HepG2 (cell line): Measurements from ENCODE around the gene RBBP8NL. TPM values are rescaled to one million over a fixed set of nuclear protein-coding genes. Genes with fewer than 3 reads are reported as not detected.

Experiments
- CCDC6 ChIP-seq: sonication (generic); formaldehyde crosslinking; IDR thresholded peaks from 2 replicates; pipeline ENCODE4 v1.8.1; 2022; ENCODE audit warnings: mild to moderate bottlenecking, missing genetic modification reagents, moderate library complexity
- DNMT3B ChIP-seq: conservative IDR thresholded peaks from 2 replicates; pipeline ENCODE4 v1.6.1; 2016; ENCODE audit warnings: missing biosample characterization, control low read depth
- GTF3A ChIP-seq: sonication (generic); formaldehyde crosslinking; conservative IDR thresholded peaks from 2 replicates; pipeline ENCODE4 v1.4.0; 2020; ENCODE audit warnings: mild to moderate bottlenecking, missing genetic modification reagents
- HDAC6 ChIP-seq: fragments of 200-600 bp; sonication (generic); IDR thresholded peaks from 2 replicates; pipeline ENCODE4 v1.7.0; 2017; ENCODE audit warnings: mild to moderate bottlenecking, antibody characterized with exemption, low read length, low read depth
- HOXA3 ChIP-seq: sonication (generic); formaldehyde crosslinking; IDR thresholded peaks from 2 replicates; pipeline ENCODE4 v1.5.0; 2020; ENCODE audit warnings: missing genetic modification reagents
- MLLT10 ChIP-seq: sonication (generic); formaldehyde crosslinking; IDR thresholded peaks from 2 replicates; pipeline ENCODE4 v1.4.0; 2020; ENCODE audit warnings: missing genetic modification reagents
- MXI1 ChIP-seq: IDR thresholded peaks from 3 replicates; pipeline ENCODE4 v1.6.1; 2012; ENCODE audit warnings: low read depth, low read length, inconsistent platforms, borderline replicate concordance
- NFIB ChIP-seq: sonication (generic); formaldehyde crosslinking; IDR thresholded peaks from 2 replicates; pipeline ENCODE4 v1.9.0; 2021; ENCODE audit warnings: missing genetic modification reagents, mild to moderate bottlenecking, borderline replicate concordance
- POLR2G ChIP-seq: fragments of 200-400 bp; formaldehyde crosslinking; IDR thresholded peaks from 2 replicates; pipeline ENCODE4 v1.6.1; 2018; ENCODE audit warnings: mild to moderate bottlenecking, low read depth, low read length, moderate library complexity
- RXRA ChIP-seq: sonication (generic); formaldehyde crosslinking; IDR thresholded peaks from 2 replicates; pipeline ENCODE4 v1.5.1; 2020; ENCODE audit warnings: missing genetic modification reagents
- SKI ChIP-seq: fragments of 450-650 bp; IDR thresholded peaks from one replicate; pipeline ENCODE4 v1.6.1; 2018; ENCODE audit warnings: mild to moderate bottlenecking; ENCODE audit not compliant: partially characterized antibody
- TEAD2 ChIP-seq: sonication (generic); formaldehyde crosslinking; IDR thresholded peaks from 2 replicates; pipeline ENCODE4 v1.9.0; 2021; ENCODE audit warnings: missing genetic modification reagents
- ZEB1 ChIP-seq: IDR thresholded peaks from 2 replicates; pipeline ENCODE4 v1.6.1; 2012; ENCODE audit warnings: mild to moderate bottlenecking, low read depth, inconsistent platforms; ENCODE audit not compliant: insufficient replicate concordance
- ZNF260 ChIP-seq: sonication (generic); formaldehyde crosslinking; IDR thresholded peaks from 2 replicates; pipeline ENCODE4 v1.4.0; 2020; ENCODE audit warnings: missing genetic modification reagents, low read depth, mild to moderate bottlenecking, borderline replicate concordance
- ZNF343 ChIP-seq: sonication (generic); formaldehyde crosslinking; IDR thresholded peaks from 2 replicates; pipeline ENCODE4 v1.4.0; 2020; ENCODE audit warnings: mild to moderate bottlenecking, missing genetic modification reagents
- ZNF460 ChIP-seq: sonication (generic); formaldehyde crosslinking; IDR thresholded peaks from 2 replicates; pipeline ENCODE4 v1.5.1; 2020; ENCODE audit warnings: missing genetic modification reagents, mild to moderate bottlenecking, borderline replicate concordance
- ZNF468 ChIP-seq: sonication (generic); formaldehyde crosslinking; IDR thresholded peaks from 2 replicates; pipeline ENCODE4 v1.8.0; 2022; ENCODE audit warnings: mild to moderate bottlenecking, moderate library complexity, missing genetic modification reagents
- ZNF562 ChIP-seq: sonication (generic); formaldehyde crosslinking; IDR thresholded peaks from 2 replicates; pipeline ENCODE4 v1.8.0; 2022; ENCODE audit warnings: missing genetic modification reagents, borderline replicate concordance
- ZNF674 ChIP-seq: sonication (generic); formaldehyde crosslinking; IDR thresholded peaks from 2 replicates; pipeline ENCODE4 v1.5.0; 2020; ENCODE audit warnings: low read depth, mild to moderate bottlenecking, missing genetic modification reagents
- ZNF788 ChIP-seq: sonication (generic); formaldehyde crosslinking; IDR thresholded peaks from 2 replicates; pipeline ENCODE4 v1.5.0; 2020; ENCODE audit warnings: mild to moderate bottlenecking, missing genetic modification reagents, borderline replicate concordance
- ZNF850 ChIP-seq: sonication (generic); formaldehyde crosslinking; conservative IDR thresholded peaks from 2 replicates; pipeline ENCODE4 v1.9.0; 2021; ENCODE audit warnings: mild to moderate bottlenecking, missing genetic modification reagents
- ZNF879 ChIP-seq: sonication (generic); formaldehyde crosslinking; IDR thresholded peaks from 2 replicates; pipeline ENCODE4 v1.8.1; 2023; ENCODE audit warnings: missing genetic modification reagents
- polyA plus RNA-seq, 8 experiments: library from polyadenylated mRNA; depleted of rRNA in 3 of 8; stranded (reverse) in 7 of 8; unstranded in 1 of 8; fragments of >200 nt; fragmentation: Illumina TruSeq in 4 of 8; extraction: Trizol in 4 of 8; gene quantifications; 2 replicates each; pipeline versions ENCODE4 v1.2.1 to v1.2.3, GENCODE V29; 2011 to 2016; ENCODE audit warnings: low read depth in 4 of 8, missing spikeins in 1 of 8, mixed read lengths in 1 of 8; ENCODE audit not compliant: insufficient read depth in 1 of 8
- total RNA-seq, 5 experiments: library from RNA; depleted of rRNA; stranded (reverse); fragments of >200 nt; fragmentation: Illumina TruSeq; extraction: Trizol; gene quantifications; 2 replicates each; pipeline ENCODE4 v1.2.3, GENCODE V29; 2016; ENCODE audit warnings: low read depth in 1 of 5
- TF ChIP-seq, protein P1 (sequence below): sonication (generic); formaldehyde crosslinking; IDR thresholded peaks from 2 replicates; pipeline ENCODE4 v1.5.1; 2020; ENCODE audit warnings: missing genetic modification reagents, mild to moderate bottlenecking, borderline replicate concordance
- TF ChIP-seq, protein P2 (sequence below): sonication (generic); formaldehyde crosslinking; IDR thresholded peaks from 2 replicates; pipeline ENCODE4 v1.8.0; 2022; ENCODE audit warnings: mild to moderate bottlenecking, missing genetic modification reagents, borderline replicate concordance
- TF ChIP-seq, protein P3 (sequence below): sonication (generic); formaldehyde crosslinking; IDR thresholded peaks from 2 replicates; pipeline ENCODE4 v1.4.0; 2020; ENCODE audit warnings: missing genetic modification reagents, borderline replicate concordance

Gene RBBP8NL
- total and polyA plus RNA-seq, 2 of the 13 experiments (the other 11 are each of a cell fraction or from before 2014, with no cell fraction given): 0.69 to 0.86 TPM

DNA sequence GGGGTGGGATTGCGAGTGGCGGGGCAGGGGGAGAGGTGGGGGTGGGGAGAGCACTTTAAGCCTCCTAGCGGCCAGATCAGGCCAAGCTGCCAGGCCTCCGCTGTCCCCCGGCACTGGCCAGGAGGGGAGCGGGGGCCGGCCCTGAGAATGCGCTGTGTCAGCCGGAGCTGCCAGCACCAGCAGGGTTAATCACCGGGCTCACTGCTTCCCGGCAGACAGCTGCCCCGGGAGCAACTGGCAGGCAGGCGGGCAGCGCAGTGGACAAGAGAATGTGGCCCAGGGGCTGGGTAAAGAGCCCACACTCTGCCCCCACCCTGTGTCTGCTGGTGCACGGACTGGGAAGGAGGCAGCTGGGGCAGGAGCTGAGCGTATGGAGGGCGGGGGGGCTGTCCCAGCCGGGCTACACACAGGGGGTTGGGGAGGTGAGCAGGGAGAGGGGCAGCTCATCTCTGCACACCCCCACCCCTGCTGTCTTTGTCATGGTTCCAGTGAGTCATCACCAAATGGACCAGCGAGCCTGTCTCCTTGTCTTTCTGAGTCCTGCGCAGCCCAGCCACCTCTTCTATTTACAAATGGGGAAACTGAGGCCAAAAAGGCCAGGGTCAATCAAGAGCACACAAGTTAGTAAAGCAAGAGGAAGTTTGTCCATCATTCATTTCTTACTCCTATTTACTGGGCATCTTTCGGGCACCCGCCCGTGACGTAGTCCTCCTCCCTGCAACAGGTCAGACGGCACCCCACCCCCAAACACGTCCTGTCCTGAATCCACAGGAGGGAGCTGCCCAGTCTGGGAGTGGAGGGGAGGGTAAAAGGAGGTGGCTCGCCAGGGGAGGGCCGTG, 58.1 kb downstream of the RBBP8NL start (continued):
- TF ChIP-seq CCDC6 (CRISPR knock-in tag) (0 out of 2 replicates have a peak, but pooled peaks have one; percentile 62), DNMT3B (CRISPR knock-in tag) (no peak), MXI1 (no peak), ZNF788 (CRISPR knock-in tag) (peak; percentile 41; the same call in 1 of the 2 replicates), RXRA (CRISPR knock-in tag) (0 out of 2 replicates have a peak, but pooled peaks have one; percentile 8), ZNF468 (CRISPR knock-in tag) (no peak), ZNF850 (CRISPR knock-in tag) (no peak), ZNF562 (CRISPR knock-in tag) (no peak), ZNF260 (CRISPR knock-in tag) (no peak), POLR2G (peak; percentile 45; the same call in 1 of the 2 replicates), ZEB1 (no peak), ZNF460 (CRISPR knock-in tag) (no peak), MLLT10 (CRISPR knock-in tag) (no peak), ZNF674 (no peak), GTF3A (CRISPR knock-in tag) (no peak), HDAC6 (no peak), SKI (no peak), ZNF343 (CRISPR knock-in tag) (peak; percentile 68; the same call in 1 of the 2 replicates), TEAD2 (no peak), ZNF879 (CRISPR knock-in tag) (0 out of 2 replicates have a peak, but pooled peaks have one; percentile 59), NFIB (no peak), HOXA3 (no peak; the same call in 1 of the 2 replicates)
- TF ChIP-seq, protein P1, sequence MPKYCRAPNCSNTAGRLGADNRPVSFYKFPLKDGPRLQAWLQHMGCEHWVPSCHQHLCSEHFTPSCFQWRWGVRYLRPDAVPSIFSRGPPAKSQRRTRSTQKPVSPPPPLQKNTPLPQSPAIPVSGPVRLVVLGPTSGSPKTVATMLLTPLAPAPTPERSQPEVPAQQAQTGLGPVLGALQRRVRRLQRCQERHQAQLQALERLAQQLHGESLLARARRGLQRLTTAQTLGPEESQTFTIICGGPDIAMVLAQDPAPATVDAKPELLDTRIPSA (CRISPR knock-in tag): 0 out of 2 replicates have a peak, but pooled peaks have one; percentile 5
- TF ChIP-seq, protein P2, sequence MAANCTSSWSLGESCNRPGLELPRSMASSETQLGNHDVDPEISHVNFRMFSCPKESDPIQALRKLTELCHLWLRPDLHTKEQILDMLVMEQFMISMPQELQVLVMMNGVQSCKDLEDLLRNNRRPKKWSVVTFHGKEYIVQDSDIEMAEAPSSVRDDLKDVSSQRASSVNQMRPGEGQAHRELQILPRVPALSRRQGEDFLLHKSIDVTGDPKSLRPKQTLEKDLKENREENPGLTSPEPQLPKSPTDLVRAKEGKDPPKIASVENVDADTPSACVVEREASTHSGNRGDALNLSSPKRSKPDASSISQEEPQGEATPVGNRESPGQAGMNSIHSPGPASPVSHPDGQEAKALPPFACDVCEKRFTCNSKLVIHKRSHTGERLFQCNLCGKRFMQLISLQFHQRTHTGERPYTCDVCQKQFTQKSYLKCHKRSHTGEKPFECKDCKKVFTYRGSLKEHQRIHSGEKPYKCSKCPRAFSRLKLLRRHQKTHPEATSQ (CRISPR knock-in tag): no peak
- TF ChIP-seq, protein P3, sequence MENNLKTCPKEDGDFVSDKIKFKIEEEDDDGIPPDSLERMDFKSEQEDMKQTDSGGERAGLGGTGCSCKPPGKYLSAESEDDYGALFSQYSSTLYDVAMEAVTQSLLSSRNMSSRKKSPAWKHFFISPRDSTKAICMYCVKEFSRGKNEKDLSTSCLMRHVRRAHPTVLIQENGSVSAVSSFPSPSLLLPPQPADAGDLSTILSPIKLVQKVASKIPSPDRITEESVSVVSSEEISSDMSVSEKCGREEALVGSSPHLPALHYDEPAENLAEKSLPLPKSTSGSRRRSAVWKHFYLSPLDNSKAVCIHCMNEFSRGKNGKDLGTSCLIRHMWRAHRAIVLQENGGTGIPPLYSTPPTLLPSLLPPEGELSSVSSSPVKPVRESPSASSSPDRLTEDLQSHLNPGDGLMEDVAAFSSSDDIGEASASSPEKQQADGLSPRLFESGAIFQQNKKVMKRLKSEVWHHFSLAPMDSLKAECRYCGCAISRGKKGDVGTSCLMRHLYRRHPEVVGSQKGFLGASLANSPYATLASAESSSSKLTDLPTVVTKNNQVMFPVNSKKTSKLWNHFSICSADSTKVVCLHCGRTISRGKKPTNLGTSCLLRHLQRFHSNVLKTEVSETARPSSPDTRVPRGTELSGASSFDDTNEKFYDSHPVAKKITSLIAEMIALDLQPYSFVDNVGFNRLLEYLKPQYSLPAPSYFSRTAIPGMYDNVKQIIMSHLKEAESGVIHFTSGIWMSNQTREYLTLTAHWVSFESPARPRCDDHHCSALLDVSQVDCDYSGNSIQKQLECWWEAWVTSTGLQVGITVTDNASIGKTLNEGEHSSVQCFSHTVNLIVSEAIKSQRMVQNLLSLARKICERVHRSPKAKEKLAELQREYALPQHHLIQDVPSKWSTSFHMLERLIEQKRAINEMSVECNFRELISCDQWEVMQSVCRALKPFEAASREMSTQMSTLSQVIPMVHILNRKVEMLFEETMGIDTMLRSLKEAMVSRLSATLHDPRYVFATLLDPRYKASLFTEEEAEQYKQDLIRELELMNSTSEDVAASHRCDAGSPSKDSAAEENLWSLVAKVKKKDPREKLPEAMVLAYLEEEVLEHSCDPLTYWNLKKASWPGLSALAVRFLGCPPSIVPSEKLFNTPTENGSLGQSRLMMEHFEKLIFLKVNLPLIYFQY: no peak; the same call in 1 of the 2 replicates
